ENCODE results near the gene TPTE.
"Not testable (repeated sequence)": the region's sequence is repeated elsewhere in the genome, so short reads cannot be mapped to it uniquely, and the experiment has no call there.

DNA sequence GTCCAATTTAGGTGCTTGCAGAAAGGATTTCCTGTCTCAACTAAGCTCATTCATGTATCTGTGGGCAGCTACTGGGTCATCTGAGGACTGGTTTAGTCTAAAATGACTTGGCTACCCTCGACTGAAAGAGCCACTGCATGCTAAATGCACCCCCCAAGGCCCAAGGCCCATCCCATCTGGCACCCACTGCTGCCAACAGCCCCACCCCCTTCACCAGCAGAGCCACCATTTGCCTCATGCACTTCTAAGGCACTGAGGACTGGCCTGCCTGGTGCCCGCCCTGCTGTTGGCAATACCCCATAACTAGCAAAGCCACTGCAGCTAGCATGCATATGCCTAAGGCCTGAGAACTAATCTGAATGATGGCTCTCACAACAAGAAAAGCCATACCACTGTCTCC lies 49.4 kb downstream of the TPTE start:
- not testable (repeated sequence) for TF ChIP-seq EZH2 (IDR thresholded peaks at IDR 0.05; ENCODE audit: borderline replicate concordance); EZH2phosphoT487 (IDR thresholded peaks at IDR 0.05; ENCODE audit: low read depth, severe bottlenecking, unreplicated experiment)
- TF ChIP-seq, protein P1, sequence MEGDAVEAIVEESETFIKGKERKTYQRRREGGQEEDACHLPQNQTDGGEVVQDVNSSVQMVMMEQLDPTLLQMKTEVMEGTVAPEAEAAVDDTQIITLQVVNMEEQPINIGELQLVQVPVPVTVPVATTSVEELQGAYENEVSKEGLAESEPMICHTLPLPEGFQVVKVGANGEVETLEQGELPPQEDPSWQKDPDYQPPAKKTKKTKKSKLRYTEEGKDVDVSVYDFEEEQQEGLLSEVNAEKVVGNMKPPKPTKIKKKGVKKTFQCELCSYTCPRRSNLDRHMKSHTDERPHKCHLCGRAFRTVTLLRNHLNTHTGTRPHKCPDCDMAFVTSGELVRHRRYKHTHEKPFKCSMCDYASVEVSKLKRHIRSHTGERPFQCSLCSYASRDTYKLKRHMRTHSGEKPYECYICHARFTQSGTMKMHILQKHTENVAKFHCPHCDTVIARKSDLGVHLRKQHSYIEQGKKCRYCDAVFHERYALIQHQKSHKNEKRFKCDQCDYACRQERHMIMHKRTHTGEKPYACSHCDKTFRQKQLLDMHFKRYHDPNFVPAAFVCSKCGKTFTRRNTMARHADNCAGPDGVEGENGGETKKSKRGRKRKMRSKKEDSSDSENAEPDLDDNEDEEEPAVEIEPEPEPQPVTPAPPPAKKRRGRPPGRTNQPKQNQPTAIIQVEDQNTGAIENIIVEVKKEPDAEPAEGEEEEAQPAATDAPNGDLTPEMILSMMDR (IDR thresholded peaks at IDR 0.05; ENCODE audit: poor library complexity): not testable (repeated sequence)
